Body of pancreas (tissue), 4 donors: ENCODE data around the gene RGS5. TPM values are rescaled to one million over a fixed set of nuclear protein-coding genes. Genes with fewer than 3 reads are reported as not detected.

ENCODE experiments used
- ATAC-seq: fragments of 150-250 bp; one replicate; pipeline ENCODE4 v1.9.1; 2016
- DNase-seq, 4 donors: peaks; one replicate each; pipeline ENCODE4 v3.0.0-alpha.2; 2019
- H3K27ac ChIP-seq, 4 donors: fragments of 200-600 bp; sonication (generic); 1 replicate in 3 of 4; 2 replicates in 1 of 4; pipeline versions ENCODE4 v1.5.1 to v1.6.1; 2016 to 2019; ENCODE audit warnings: mild to moderate bottlenecking in 1 of 4, mixed read lengths in 1 of 4, moderate library complexity in 1 of 4
- H3K27me3 ChIP-seq, 2 donors: fragments of 200-600 bp; sonication (generic); one replicate each; pipeline ENCODE4 v1.6.0; 2016; ENCODE audit warnings: mild to moderate bottlenecking in 1 of 2
- H3K36me3 ChIP-seq, 2 donors: fragments of 200-600 bp; sonication (generic); replicated peaks in 1 of 2; 2 replicates each; pipeline ENCODE4 v1.5.1; 2016; ENCODE audit warnings: low read depth in 2 of 2; ENCODE audit not compliant: insufficient read depth in 1 of 2
- H3K4me1 ChIP-seq: fragments of 200-600 bp; sonication (generic); one replicate; pipeline ENCODE4 v1.6.0; 2016
- H3K4me3 ChIP-seq, 2 donors: fragments of 200-600 bp; sonication (generic); 1 replicate in 1 of 2; 2 replicates in 1 of 2; pipeline ENCODE4 v1.5.1; 2016 to 2019
- H3K9me3 ChIP-seq, 3 donors: fragments of 200-600 bp; sonication (generic); 1 replicate in 2 of 3; 2 replicates in 1 of 3; pipeline ENCODE4 v1.5.1; 2016
- CTCF ChIP-seq, 7 experiments: fragments of 450-650 bp in 4 of 7; fragments of 200-600 bp in 3 of 7; sonication (generic) in 3 of 7; IDR thresholded peaks; one replicate each; pipeline ENCODE4 v1.5.1; 2016 to 2019; ENCODE audit warnings: antibody characterized with exemption in 7 of 7
- POLR2A ChIP-seq, 3 donors: fragments of 450-650 bp; IDR thresholded peaks; one replicate each; pipeline ENCODE4 v1.6.1; 2016; ENCODE audit warnings: antibody characterized with exemption in 3 of 3, mild to moderate bottlenecking in 2 of 3
- WGBS, 2 donors: methylation state at CpG; one replicate each; pipeline ENCODE4 v1.1.5; 2017; 5-methylcytosine and 5-hydroxymethylcytosine counted together
- intact Hi-C: fragments of 100-400 bp; cut with DNase I; formaldehyde crosslinking; loops from one replicate; pipeline ENCODE4 v1.15.1; 2023
- total RNA-seq, 2 donors: library from RNA; depleted of rRNA; stranded (reverse); fragments of >200 nt; gene quantifications; one replicate each; pipeline ENCODE4 v1.1.0, GENCODE V29; 2016

Gene RGS5
- total RNA-seq, 2 donors from 2014 or later = 17.8 to 25.7 TPM

- Histone ChIP-seq H3K4me3 (no peak overlapping the region), H3K36me3 (no peaks in the 10 kb centered on the region), H3K9me3 (no peaks in the 10 kb centered on the region), H3K27me3 (no peaks in the 10 kb centered on the region), H3K4me1 (peaks cover 3% of the 10 kb centered on the region), H3K27ac (no peak overlapping the region)
- no peak for TF ChIP-seq POLR2A (IDR thresholded peaks at IDR 0.05)
- peak in 3 of 7 experiments; percentile 4 to 17 (median 10) for TF ChIP-seq CTCF (IDR thresholded peaks at IDR 0.05)
- 69 to 79% methylated on average over 5 of the region's 5 CpGs for WGBS, 2 donors
- intact Hi-C loops = loop anchor here (10.0 kb wide), 1 partner anchor 316 kb away; no protein-coding TSS in a partner anchor
- ATAC-seq = no peak
- DNase-seq = no peak
Measured at GRCh38 chr1:163170975-163171676, 31.6 kb downstream of the RGS5 start.

GRCh38 chr1:163170331-163170730, 32.4 kb downstream of the RGS5 start:
- Histone ChIP-seq H3K4me3 (no peak overlapping the region), H3K27ac (no peak overlapping the region), H3K36me3 (no peaks in the 10 kb centered on the region), H3K27me3 (no peaks in the 10 kb centered on the region), H3K9me3 (no peaks in the 10 kb centered on the region), H3K4me1 (peaks cover 3% of the 10 kb centered on the region)
- 63 to 87% methylated on average over 1 of the region's 1 CpG for WGBS, 2 donors
- no peak for DNase-seq
- intact Hi-C loops = loop anchor here (10.0 kb wide), 1 partner anchor 316 kb away; no protein-coding TSS in a partner anchor
- ATAC-seq = no peak
- TF ChIP-seq POLR2A (IDR thresholded peaks at IDR 0.05) (no peak), CTCF (IDR thresholded peaks at IDR 0.05) (no peak)

- H3K4me1 ChIP-seq = no peaks in the 10 kb centered on the region
- WGBS, 2 donors = 69 to 94% methylated on average over 1 of the region's 1 CpG
Measured at GRCh38 chr1:163169553-163169952, 33.2 kb downstream of the RGS5 start.

GRCh38 chr1:163168053-163168452, 34.7 kb downstream of the RGS5 start:
- intact Hi-C loops = no loop called here
- DNase-seq (peak in 1 of 4 donors; percentile 38), ATAC-seq (peak; percentile 67)
- TF ChIP-seq CTCF (IDR thresholded peaks at IDR 0.05) (no peak), POLR2A (IDR thresholded peaks at IDR 0.05) (no peak)
- WGBS, 2 donors = 13 to 21% methylated on average over 1 of the region's 1 CpG
- Histone ChIP-seq H3K27me3 (no peaks in the 10 kb centered on the region), H3K27ac (no peak overlapping the region), H3K36me3 (no peaks in the 10 kb centered on the region), H3K4me3 (no peak overlapping the region), H3K4me1 (no peaks in the 10 kb centered on the region), H3K9me3 (no peaks in the 10 kb centered on the region)

More at GRCh38 chr1:163169553-163169952, 33.2 kb downstream of the RGS5 start:
- H3K27ac ChIP-seq = no peak overlapping the region
- DNase-seq (no peak), ATAC-seq (no peak)
- intact Hi-C loops = no loop called here
- no peak overlapping the region for H3K4me3 ChIP-seq
- H3K36me3 ChIP-seq = no peaks in the 10 kb centered on the region
- no peaks in the 10 kb centered on the region for H3K27me3 ChIP-seq
- H3K9me3 ChIP-seq = no peaks in the 10 kb centered on the region
- no peak for TF ChIP-seq POLR2A (IDR thresholded peaks at IDR 0.05)
- no peak for TF ChIP-seq CTCF (IDR thresholded peaks at IDR 0.05)
